ENCODE measurements around the gene KRTAP10-12.
A peak's percentile ranks its signal among the peaks of the same experiment; 100 is the strongest.

Gene KRTAP10-12

DNA sequence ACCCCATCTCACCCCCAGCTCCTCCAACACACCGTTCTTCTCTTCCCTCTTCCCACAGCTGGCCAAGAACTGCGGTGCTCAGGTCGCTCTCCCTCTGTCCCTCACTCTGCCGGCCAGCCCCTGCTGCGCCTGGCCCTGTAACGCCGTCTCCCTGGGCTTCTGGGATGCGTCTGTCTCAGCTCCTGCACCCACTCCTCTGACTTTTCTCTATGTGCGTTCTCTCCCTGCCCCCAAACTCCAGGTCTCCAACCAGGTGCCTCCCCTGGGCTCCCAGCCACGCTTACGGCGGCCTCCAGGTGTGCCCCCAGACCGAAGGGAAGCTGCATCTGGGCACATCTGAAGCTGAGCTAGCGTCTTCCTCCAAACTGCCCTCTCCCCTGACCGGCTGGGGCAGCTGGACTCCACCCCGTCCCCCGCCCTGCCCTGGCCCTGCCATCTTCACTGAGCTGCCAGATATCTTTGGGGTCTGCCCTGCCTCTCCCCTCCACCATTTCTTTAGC is 2.6 kb downstream of the KRTAP10-12 start:
- H3K27me3 Mint-ChIP-seq, result peaks cover 78 to 92% of the 10 kb centered on the region in 2 donors
- H3K36me3 Mint-ChIP-seq, result peaks cover 0 to 3% of the 10 kb centered on the region in 2 donors
- no peaks in the 10 kb centered on the region for H3K4me1 Mint-ChIP-seq
- ATAC-seq (replicated peaks), result no peak
- H3K4me3 Mint-ChIP-seq, result no peak overlapping the region
- peaks cover 0 to 1% of the 10 kb centered on the region in 2 donors for H3K9me3 Mint-ChIP-seq
- DNase-seq, result no peak
- H3K27ac Mint-ChIP-seq, result no peak overlapping the region

DNA sequence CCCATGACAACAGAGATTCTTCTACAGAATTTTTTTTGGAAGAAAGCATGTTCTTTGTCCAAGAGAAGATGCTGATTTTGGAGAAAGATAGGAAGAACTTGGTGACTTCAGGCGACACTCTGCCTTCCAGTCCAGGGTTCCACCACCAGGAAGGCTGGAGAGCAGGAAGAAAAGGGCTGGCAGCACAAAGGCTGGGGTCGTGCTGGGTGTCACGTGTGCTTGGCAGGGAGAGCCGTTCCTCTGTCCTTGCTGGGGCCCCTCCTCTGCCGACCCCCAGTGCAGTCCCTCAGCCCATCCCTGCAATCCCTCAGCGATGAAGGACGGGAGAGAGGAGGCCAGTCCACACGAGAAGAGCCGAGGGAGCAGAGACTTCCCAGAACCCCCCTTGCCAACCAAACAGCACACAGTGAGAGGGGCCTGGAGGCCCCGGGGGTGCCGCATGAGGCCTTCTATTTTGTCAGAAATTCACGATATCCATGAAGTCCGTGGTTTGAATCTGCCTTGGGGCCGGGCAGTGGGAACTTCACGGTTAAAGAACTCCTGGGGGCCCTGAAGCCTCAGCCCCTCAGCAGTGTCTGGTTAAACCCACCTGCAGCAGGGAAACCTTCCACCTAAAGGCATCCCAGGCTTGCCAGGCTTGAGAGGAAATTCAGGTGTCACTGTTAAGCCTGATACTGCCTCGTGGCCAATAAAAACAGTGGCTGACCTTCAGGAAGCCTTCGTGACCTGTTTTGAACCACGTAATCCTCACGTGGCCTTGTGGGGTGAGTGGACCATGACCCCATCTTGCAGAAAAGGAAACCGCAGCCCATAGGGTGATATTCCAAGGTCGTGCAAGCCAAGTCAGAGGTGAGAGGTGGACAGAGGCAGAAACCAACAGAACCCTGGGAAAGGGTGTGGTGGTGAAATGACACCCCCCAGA is 3.4 kb downstream of the KRTAP10-12 start:
- Mint-ChIP-seq H3K27me3 (peaks cover 85 to 95% of the 10 kb centered on the region in 2 donors), H3K4me3 (no peak overlapping the region), H3K36me3 (peaks cover 3 to 4% of the 10 kb centered on the region in 2 donors), H3K4me1 (no peaks in the 10 kb centered on the region), H3K9me3 (peaks cover 6% of the 10 kb centered on the region in 2 donors), H3K27ac (no peak overlapping the region)
- DNase-seq (no peak), ATAC-seq (replicated peaks) (no peak)

DNA sequence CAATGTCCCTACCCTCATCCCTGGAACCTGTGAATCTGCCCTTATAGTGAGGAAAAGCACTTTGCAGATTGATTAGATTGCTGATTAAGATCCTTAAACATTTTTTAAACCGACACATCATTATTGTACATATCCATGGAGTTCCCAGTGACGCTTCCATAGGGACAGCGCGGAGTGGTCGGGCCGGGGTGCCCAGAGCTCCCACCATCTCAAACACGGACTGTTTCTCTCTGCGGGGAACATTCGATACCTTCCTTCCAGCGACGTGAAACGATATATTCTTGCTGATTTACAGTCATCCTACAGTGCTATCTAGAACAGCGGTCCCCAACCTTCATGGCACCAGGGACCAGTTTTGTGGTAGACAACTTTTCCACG is 4.0 kb downstream of the KRTAP10-12 start:
- no peak for DNase-seq
- Mint-ChIP-seq H3K4me3 (no peak overlapping the region), H3K27me3 (peaks cover 87 to 94% of the 10 kb centered on the region in 2 donors), H3K9me3 (peaks cover 10 to 12% of the 10 kb centered on the region in 2 donors), H3K4me1 (no peaks in the 10 kb centered on the region), H3K36me3 (peaks cover 8 to 9% of the 10 kb centered on the region in 2 donors), H3K27ac (no peak overlapping the region)
- ATAC-seq (replicated peaks), result no peak

DNA sequence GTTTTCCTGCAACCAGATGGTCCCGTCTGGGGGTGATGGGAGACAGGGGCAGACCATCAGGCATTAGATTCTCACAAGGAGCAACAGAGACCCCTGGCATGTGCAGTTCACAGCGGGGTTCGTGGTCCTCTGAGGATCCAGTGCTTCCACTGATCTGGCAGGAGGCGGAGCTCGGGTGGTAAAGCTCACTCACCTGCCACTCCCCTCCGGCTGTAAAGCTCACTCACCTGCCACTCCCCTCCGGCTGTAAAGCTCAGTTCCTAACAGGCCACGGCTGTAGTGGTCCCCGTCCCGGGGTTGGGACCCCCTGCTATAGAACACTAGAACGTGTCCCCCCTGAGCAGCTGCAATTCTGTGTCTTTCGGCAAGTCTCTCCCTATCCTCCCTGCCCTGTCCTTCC is 4.6 kb downstream of the KRTAP10-12 start:
- Mint-ChIP-seq H3K4me1 (no peaks in the 10 kb centered on the region), H3K27ac (no peak overlapping the region), H3K27me3 (peaks cover 87 to 94% of the 10 kb centered on the region in 2 donors), H3K9me3 (peaks cover 11 to 12% of the 10 kb centered on the region in 2 donors), H3K4me3 (no peak overlapping the region), H3K36me3 (peaks cover 10% of the 10 kb centered on the region in 2 donors)
- ATAC-seq (replicated peaks) (no peak), DNase-seq (no peak)

DNA sequence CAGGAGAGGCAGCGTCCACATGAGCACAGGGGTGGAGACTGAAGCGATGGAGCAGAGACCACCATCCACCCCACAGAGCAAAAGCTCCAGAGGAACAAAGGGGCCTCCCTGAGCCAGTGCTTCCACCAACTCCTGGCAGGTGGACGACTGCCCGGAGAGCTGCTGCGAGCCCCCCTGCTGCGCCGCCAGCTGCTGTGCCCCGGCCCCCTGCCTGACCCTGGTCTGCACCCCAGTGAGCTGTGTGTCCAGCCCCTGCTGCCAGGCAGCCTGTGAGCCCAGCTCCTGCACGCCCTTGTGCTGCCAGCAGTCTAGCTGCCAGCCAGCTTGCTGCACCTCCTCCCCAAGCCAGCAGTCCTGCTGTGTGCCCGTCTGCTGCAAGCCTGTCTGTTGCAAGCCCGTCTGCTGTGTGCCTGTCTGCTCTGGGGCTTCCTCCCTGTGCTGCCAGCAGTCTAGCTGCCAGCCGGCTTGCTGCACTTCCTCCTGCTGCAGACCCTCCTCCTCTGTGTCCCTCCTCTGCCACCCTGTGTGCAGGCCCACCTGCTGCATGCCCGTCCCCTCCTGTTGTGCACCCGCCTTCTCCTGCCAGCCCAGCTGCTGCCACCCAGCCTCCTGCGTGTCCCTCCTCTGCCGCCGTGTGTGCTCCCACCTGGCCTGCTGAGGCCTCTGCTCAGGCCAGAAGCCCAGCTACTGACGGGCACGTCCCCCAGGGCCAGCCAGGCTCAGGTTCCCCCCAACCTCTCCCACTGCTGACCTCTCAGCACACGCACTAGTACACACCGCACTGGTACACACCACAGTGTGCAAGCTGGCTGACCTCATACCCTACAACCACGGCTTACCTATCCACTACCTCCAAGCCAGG is 5.4 kb downstream of the KRTAP10-12 start:
- H3K9me3 Mint-ChIP-seq, result peaks cover 11 to 12% of the 10 kb centered on the region in 2 donors
- no peak overlapping the region for H3K4me3 Mint-ChIP-seq
- no peaks in the 10 kb centered on the region for H3K4me1 Mint-ChIP-seq
- peaks cover 10% of the 10 kb centered on the region in 2 donors for H3K36me3 Mint-ChIP-seq
- ATAC-seq (replicated peaks) (no peak), DNase-seq (no peak)
- H3K27me3 Mint-ChIP-seq, result peaks cover 81 to 94% of the 10 kb centered on the region in 2 donors
- H3K27ac Mint-ChIP-seq, result no peak overlapping the region

DNA sequence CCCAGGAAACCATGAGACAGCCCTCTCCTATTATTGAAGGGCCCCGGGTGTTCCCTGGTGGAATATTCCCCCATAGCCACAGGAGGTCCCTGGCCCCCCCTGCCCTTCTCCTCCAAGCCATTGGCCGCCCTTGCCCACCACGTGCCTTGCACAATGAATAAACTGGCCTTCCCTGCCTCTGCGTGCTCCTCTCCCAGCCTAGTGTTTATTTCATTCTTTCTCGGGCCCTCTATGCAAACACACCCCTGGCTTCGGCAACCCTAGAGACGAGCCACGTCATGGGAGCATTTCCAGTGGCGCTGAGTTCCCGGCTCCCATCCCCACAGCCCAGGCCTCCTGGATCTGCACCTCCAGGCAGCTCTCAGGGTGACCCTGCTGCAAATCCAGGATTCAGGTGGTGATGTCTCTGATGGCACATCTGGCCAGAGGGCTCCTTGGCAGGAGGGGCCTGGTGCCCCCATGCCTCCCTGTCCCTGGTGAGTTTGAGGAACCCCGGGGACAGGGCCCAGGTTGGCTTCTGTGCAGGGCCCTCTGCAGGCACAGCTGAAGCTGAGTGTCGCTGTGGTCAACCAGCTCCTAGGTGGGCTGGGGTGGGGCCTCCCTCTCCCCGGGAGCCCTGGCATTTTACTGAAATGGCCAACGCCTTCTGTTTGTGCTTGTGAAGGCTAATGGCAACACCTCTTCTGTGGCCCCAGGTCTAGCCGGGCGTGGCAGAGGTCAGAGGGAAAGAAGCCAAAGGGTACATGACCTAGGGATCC is 6.2 kb downstream of the KRTAP10-12 start:
- Mint-ChIP-seq H3K36me3 (peaks cover 10% of the 10 kb centered on the region in 2 donors), H3K27me3 (peaks cover 81 to 94% of the 10 kb centered on the region in 2 donors), H3K4me1 (no peaks in the 10 kb centered on the region), H3K9me3 (peaks cover 11 to 12% of the 10 kb centered on the region in 2 donors), H3K27ac (no peak overlapping the region), H3K4me3 (no peak overlapping the region)
- no peak for DNase-seq
- no peak for ATAC-seq (replicated peaks)

DNA sequence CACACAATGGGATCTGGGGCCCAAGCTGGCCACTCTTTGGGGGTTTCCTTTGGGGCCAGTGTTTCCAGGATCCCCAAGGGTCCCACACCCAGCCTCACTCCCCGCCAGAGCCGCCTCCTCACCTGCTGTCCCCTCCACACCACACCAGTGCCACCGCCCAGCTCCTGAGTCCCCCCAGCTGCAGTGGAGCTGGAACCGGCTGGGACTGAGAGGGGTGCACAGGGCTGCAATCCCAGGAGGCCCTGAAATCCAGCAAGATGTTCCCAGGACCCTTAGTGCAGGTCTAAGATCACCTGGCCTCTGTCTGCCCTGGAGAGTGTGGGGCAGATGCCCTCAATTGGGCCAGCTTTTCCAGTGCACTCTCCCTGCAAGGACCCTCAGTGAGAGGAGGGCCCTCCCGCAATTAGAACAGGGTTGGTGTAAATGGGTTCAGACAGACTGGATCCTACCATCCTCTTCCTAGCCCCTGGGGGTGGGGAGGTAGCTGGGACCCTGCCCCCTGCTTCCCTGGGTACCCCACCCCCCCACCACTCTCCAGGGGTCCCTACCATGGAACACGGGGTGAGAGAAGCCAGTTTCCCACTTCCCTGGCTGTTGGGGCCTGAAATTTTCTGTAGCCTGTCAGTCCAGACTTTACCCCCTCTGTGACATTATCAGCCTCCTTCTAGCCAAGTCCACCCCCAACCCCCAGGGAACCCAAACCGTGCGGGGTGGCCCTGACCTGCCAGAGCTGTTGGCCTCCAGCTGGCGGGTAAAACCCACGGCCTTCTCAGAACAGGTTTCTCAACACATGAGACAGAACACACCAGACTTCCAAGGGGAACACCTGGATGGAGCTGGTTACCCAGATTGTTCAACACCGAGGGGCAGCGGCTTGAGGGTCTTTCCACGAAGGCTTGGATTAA is 7.0 kb downstream of the KRTAP10-12 start:
- Mint-ChIP-seq H3K36me3 (peaks cover 10% of the 10 kb centered on the region in 2 donors), H3K4me1 (peaks cover 0 to 6% of the 10 kb centered on the region in 2 donors), H3K4me3 (no peak overlapping the region), H3K27ac (no peak overlapping the region), H3K9me3 (peaks cover 11 to 12% of the 10 kb centered on the region in 2 donors), H3K27me3 (peaks cover 82 to 95% of the 10 kb centered on the region in 2 donors)
- ATAC-seq (replicated peaks) (no peak), DNase-seq (no peak)

DNA sequence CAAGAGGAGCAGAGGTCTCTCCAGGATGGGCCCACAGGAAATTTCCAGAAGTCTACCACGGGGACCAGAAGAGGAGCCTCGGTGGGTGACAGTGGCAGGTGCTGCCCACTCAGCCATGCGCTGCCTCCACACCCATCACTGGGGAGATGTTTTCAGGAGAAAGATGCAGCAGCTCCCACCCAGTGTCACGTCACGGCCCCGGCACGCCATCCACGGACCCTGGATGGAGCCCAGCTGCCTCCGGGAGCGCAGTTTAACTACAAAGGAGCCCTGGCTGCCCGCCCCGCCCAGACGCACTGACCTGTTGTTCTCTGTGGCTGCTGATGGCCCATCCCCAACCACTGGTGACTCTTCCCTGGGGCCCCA is 7.6 kb downstream of the KRTAP10-12 start:
- Mint-ChIP-seq H3K4me1 (peaks cover 3 to 12% of the 10 kb centered on the region in 2 donors), H3K4me3 (no peak overlapping the region), H3K36me3 (peaks cover 10% of the 10 kb centered on the region in 2 donors), H3K27me3 (peaks cover 83 to 97% of the 10 kb centered on the region in 2 donors), H3K9me3 (peaks cover 11 to 12% of the 10 kb centered on the region in 2 donors), H3K27ac (no peak overlapping the region)
- DNase-seq (no peak), ATAC-seq (replicated peaks) (no peak)

DNA sequence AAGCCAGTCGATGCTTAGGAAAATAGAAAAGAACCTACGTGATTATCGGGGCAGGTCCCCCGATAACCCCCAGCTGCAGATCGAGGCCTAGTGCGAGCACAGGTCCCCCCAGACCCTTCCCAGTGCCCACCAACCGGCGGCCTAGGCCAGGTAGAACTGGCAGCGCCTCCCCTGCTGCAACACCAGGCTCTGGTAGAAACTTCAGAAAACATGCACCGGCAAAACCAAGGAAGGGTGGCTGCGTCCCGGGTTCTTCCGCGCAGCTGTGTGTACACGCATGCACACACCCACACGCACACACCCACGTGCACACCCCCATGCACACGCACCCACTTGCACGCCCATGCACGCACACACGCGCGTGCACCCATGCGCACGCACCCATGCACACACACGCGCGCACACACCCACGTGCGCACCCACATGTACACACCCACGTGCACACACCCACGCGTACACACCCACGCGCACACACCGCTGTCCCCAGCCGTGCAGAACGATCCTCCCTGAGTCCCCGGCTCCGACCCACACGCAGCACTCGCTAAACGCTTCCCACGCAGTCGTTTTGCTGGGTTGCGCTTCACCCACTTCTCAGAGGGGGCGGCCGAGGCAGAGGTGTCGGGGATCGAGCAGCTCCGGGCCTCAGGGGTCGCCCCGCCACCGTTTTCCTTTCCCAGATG is 9.2 kb downstream of the KRTAP10-12 start:
- no peak for DNase-seq
- Mint-ChIP-seq H3K4me3 (peak overlapping the region in 1 of 2 donors; percentile 34), H3K36me3 (peaks cover 10% of the 10 kb centered on the region in 2 donors), H3K27ac (peak overlapping the region; percentile 9), H3K27me3 (peaks cover 77 to 99% of the 10 kb centered on the region in 2 donors), H3K4me1 (peaks cover 3 to 25% of the 10 kb centered on the region in 2 donors), H3K9me3 (peaks cover 11 to 12% of the 10 kb centered on the region in 2 donors)
- ATAC-seq (replicated peaks), result no peak

DNA sequence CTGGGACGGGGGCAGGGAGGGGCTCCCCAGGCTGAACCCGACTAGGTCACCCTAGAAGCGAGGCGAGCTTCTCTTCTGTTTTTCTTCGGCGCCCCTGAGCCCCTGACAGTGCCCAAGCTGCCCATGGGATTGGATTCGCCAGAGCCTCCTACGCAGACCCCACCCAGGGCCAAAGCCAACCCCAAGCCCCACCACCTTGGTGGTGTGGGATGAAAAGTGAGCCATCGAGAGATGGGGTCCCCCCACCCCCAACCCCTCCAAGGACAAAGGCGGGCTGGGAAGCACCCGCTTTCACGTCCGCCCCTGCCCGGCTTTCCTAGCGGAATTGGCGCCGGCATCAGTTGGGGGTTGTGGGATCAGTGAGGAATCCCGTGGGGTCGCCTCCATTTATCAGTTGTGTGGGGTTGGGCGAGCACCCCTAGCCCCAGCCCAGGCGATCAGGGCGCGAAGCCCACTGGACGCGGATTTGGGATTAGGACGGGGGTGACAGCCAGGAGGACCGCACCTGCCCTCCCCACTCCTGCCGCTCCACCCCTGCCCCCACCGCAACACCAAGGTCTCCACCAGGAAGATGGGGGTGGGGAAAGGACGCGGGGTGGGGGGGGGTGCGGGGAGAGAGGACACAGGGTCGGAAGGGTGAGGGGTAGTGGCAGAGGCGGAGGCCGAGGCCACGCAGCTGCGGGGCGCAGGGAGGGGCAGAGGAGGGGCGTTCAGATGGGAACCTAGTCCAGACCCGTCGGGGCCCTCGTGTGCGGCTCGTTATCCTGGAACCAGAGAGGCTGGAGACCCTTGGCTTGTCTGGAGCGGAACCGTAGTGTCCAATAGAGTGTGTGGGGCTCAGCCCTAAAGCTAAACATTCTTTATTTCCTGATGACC is 10.0 kb downstream of the KRTAP10-12 start:
- no peak for DNase-seq
- Mint-ChIP-seq H3K9me3 (peaks cover 11 to 12% of the 10 kb centered on the region in 2 donors), H3K4me3 (peak overlapping the region in 1 of 2 donors; percentile 37), H3K27me3 (peaks cover 79 to 99% of the 10 kb centered on the region in 2 donors), H3K4me1 (peaks cover 3 to 30% of the 10 kb centered on the region in 2 donors), H3K36me3 (peaks cover 10% of the 10 kb centered on the region in 2 donors), H3K27ac (peak overlapping the region; percentile 65)
- ATAC-seq (replicated peaks), result no peak

DNA sequence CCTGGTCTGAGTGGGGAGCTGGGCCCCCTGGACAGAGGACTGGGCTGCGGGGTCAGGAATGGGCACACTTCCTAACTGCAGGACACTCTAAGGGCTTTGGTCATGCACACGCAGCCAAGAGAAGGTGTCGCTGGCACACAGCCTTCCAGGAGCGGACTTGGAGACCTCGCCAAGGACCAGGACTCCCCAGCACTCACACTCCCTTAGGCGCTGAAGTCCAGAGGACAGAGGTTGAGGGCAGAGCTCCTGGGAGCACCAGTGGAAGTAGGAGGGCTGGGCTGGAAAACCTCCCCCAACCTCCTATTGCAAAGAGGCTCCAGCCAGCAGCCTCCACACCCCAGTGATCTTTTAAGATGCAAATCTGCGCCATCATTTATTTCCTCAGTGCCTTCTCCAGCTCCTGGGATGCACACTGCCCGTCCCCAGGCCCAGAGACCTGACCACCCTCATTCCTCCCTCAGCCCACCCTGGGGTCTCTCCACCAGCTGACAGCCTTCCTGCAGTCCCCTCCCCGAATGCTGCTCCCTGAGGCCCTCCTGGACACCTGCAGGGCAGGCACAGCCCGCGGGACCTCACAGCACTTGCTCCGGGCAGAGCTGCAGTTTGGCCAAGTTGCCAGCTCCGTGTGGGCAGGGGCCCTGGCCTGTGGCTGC is 11.4 kb downstream of the KRTAP10-12 start:
- peaks cover 73 to 96% of the 10 kb centered on the region in 2 donors for H3K27me3 Mint-ChIP-seq
- DNase-seq (no peak), ATAC-seq (replicated peaks) (no peak)
- peaks cover 10% of the 10 kb centered on the region in 2 donors for H3K36me3 Mint-ChIP-seq
- H3K4me1 Mint-ChIP-seq, result peaks cover 6 to 34% of the 10 kb centered on the region in 2 donors
- H3K27ac Mint-ChIP-seq, result no peak overlapping the region
- peaks cover 11 to 12% of the 10 kb centered on the region in 2 donors for H3K9me3 Mint-ChIP-seq
- no peak overlapping the region for H3K4me3 Mint-ChIP-seq
